HEK293 (cell line): ENCODE results near the gene SERTAD4.
A peak's percentile ranks its signal among the peaks of the same experiment; 100 is the strongest.

Experiments used
- CTCF ChIA-PET: fragments of 350-600 bp; formaldehyde crosslinking; extraction: SDS; loops from one replicate; lab custom pipeline; 2021; ENCODE audit warnings: antibody characterized with exemption; lab: Yijun Ruan, JAX
- POLR2A ChIA-PET: fragments of 300-600 bp; formaldehyde crosslinking; extraction: SDS; loops from one replicate; lab custom pipeline; 2020; ENCODE audit warnings: antibody characterized with exemption, inconsistent platforms; lab: Yijun Ruan, JAX
- H3K27ac ChIP-seq: fragments of 200-500 bp; sonication (Bioruptor generic); 2 replicates; pipeline ENCODE4 v1.5.1; 2014; ENCODE audit warnings: low read depth, low read length, control low read depth, inconsistent platforms; ENCODE audit errors: extremely low read depth
- H3K36me3 ChIP-seq, 2 experiments: fragments of 200-500 bp in 1 of 2; sonication (Bioruptor generic) in 1 of 2; 1 replicate in 1 of 2; 2 replicates in 1 of 2; pipeline ENCODE4 v1.5.1; 2014 to 2017; ENCODE audit warnings: inconsistent platforms in 2 of 2, low read length in 2 of 2; ENCODE audit not compliant: control insufficient read depth in 2 of 2, insufficient read depth in 1 of 2
- H3K4me1 ChIP-seq: fragments of 200-500 bp; sonication (Bioruptor generic); 2 replicates; pipeline ENCODE4 v1.5.1; 2014; ENCODE audit warnings: mild to moderate bottlenecking, low read length, inconsistent platforms; ENCODE audit not compliant: control insufficient read depth, insufficient read depth
- H3K4me3 ChIP-seq: 2 replicates; pipeline ENCODE4 v1.5.1; 2011; ENCODE audit warnings: low read depth, mild to moderate bottlenecking, control low read depth, low read length, moderate library complexity
- H3K9me3 ChIP-seq: fragments of 200-500 bp; sonication (Bioruptor generic); 2 replicates; pipeline ENCODE4 v1.5.1; 2014; ENCODE audit warnings: low read depth, low read length, inconsistent platforms; ENCODE audit not compliant: control insufficient read depth, insufficient read depth
- FEZF1 ChIP-seq: fragments of 450-650 bp; formaldehyde crosslinking; IDR thresholded peaks from 2 replicates; pipeline ENCODE4 v1.5.1; 2016; ENCODE audit warnings: missing biosample characterization, missing genetic modification characterization
- TCF7L2 ChIP-seq: IDR thresholded peaks from 2 replicates; pipeline ENCODE4 v1.6.1; 2011; ENCODE audit warnings: low read depth, mild to moderate bottlenecking, inconsistent platforms, low read length, moderate library complexity, borderline replicate concordance
- ZBTB8A ChIP-seq: fragments of 450-650 bp; formaldehyde crosslinking; IDR thresholded peaks from 2 replicates; pipeline ENCODE4 v1.5.1; 2016; ENCODE audit warnings: missing biosample characterization, missing genetic modification characterization
- ZFHX2 ChIP-seq: fragments of 450-650 bp; formaldehyde crosslinking; conservative IDR thresholded peaks from 2 replicates; pipeline ENCODE4 v1.5.1; 2016; ENCODE audit warnings: missing biosample characterization, missing genetic modification characterization
- ZNF184 ChIP-seq: fragments of 450-650 bp; IDR thresholded peaks from 2 replicates; pipeline ENCODE4 v1.5.1; 2018; ENCODE audit warnings: missing biosample characterization, mild to moderate bottlenecking, missing genetic modification characterization
- ZNF544 ChIP-seq: fragments of 450-650 bp; formaldehyde crosslinking; IDR thresholded peaks from 2 replicates; pipeline ENCODE4 v1.5.0; 2017; ENCODE audit warnings: missing biosample characterization, missing genetic modification characterization
- ZNF558 ChIP-seq: fragments of 450-650 bp; formaldehyde crosslinking; IDR thresholded peaks from 2 replicates; pipeline ENCODE4 v1.5.1; 2016; ENCODE audit warnings: missing biosample characterization, missing genetic modification characterization
- ZNF600 ChIP-seq: fragments of 450-650 bp; formaldehyde crosslinking; IDR thresholded peaks from 2 replicates; pipeline ENCODE4 v1.5.1; 2016; ENCODE audit warnings: missing biosample characterization, missing genetic modification characterization
- ZNF626 ChIP-seq: fragments of 450-650 bp; sonication (Bioruptor Pico); formaldehyde crosslinking; IDR thresholded peaks from 2 replicates; pipeline ENCODE4 v1.5.1; 2018; ENCODE audit warnings: missing biosample characterization, missing genetic modification characterization, inconsistent platforms
- ZNF654 ChIP-seq: fragments of 450-650 bp; formaldehyde crosslinking; IDR thresholded peaks from 2 replicates; pipeline ENCODE4 v1.5.1; 2016; ENCODE audit warnings: low read depth, missing biosample characterization, missing genetic modification characterization
- ZNF747 ChIP-seq: fragments of 450-650 bp; formaldehyde crosslinking; IDR thresholded peaks from 2 replicates; pipeline ENCODE4 v1.5.1; 2016; ENCODE audit warnings: missing biosample characterization, missing genetic modification characterization
- ZNF768 ChIP-seq: fragments of 450-650 bp; formaldehyde crosslinking; IDR thresholded peaks from 2 replicates; pipeline ENCODE4 v1.5.1; 2018; ENCODE audit warnings: missing biosample characterization, mild to moderate bottlenecking, missing genetic modification characterization
- ZNF785 ChIP-seq: fragments of 450-650 bp; formaldehyde crosslinking; IDR thresholded peaks from 2 replicates; pipeline ENCODE4 v1.5.1; 2016; ENCODE audit warnings: missing biosample characterization, missing genetic modification characterization
- TF ChIP-seq, protein P1 (sequence below): fragments of 450-650 bp; formaldehyde crosslinking; IDR thresholded peaks from 2 replicates; pipeline ENCODE4 v1.5.1; 2016; ENCODE audit warnings: missing biosample characterization, missing genetic modification characterization
- TF ChIP-seq, protein P2 (sequence below): fragments of 450-650 bp; formaldehyde crosslinking; IDR thresholded peaks from 2 replicates; pipeline ENCODE4 v1.5.1; 2017; ENCODE audit warnings: missing biosample characterization, missing genetic modification characterization
- TF ChIP-seq, protein P3 (sequence below): fragments of 450-650 bp; IDR thresholded peaks from 2 replicates; pipeline ENCODE4 v1.5.1; 2018; ENCODE audit warnings: missing biosample characterization, mild to moderate bottlenecking, missing genetic modification characterization
- TF ChIP-seq, protein P4 (sequence below): fragments of 450-650 bp; formaldehyde crosslinking; conservative IDR thresholded peaks from 2 replicates; pipeline ENCODE4 v1.5.1; 2016; ENCODE audit warnings: low read depth, missing biosample characterization, missing genetic modification characterization
- TF ChIP-seq, protein P5 (sequence below): fragments of 450-650 bp; formaldehyde crosslinking; IDR thresholded peaks from 2 replicates; pipeline ENCODE4 v1.5.1; 2016; ENCODE audit warnings: missing biosample characterization, missing genetic modification characterization

Gene SERTAD4

DNA sequence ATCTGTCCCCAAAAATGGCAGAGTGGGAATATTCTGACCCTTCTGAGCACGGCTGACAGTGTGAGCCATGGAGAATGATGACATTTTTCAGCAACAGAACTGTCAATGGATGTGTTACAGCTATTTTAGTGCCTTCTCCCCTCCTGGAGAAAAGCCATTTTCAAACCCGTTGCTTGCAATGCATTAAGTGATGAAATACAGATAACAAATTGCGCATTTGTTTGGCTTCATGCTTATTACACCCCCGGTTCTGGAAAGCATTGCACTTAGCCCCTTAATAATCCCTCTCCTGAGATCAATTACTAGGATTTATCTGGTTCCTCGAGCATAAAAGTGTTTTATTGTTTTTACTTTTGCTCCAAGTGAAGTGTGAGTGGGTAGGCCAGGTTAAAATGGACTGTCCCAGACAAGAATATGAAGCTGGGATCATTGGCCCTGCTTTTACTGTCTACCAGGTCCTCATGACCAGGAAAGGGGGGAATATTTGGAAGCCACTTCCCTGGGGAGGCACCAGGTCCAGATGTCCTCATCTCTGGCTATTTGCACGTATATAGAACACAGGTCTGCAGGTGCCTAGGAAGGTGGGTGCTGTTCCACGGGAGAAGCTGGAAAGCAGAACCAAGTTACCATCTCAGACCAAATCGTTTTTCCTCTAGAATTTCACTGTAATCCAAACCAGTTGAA, 58.6 kb downstream of the SERTAD4 start:
- Histone ChIP-seq H3K36me3 (no peaks in the 10 kb centered on the region), H3K4me3 (no peak overlapping the region), H3K27ac (peak overlapping the region; percentile 1; the same call in 1 of the 2 replicates), H3K4me1 (peaks cover 20% of the 10 kb centered on the region), H3K9me3 (no peaks in the 10 kb centered on the region)
- ChIA-PET POLR2A (interaction anchor here (0.7 to 2.0 kb wide), 6 partner anchors 11 to 120 kb away, joined by 3 to 12 read pairs (median 6); partner anchors contain the start of gene SERTAD4), CTCF (interaction anchor here (0.5 to 4.2 kb wide), 13 partner anchors 18 to 468 kb away, joined by 3 to 19 read pairs (median 3); no protein-coding TSS in a partner anchor)
- TF ChIP-seq, protein P1, sequence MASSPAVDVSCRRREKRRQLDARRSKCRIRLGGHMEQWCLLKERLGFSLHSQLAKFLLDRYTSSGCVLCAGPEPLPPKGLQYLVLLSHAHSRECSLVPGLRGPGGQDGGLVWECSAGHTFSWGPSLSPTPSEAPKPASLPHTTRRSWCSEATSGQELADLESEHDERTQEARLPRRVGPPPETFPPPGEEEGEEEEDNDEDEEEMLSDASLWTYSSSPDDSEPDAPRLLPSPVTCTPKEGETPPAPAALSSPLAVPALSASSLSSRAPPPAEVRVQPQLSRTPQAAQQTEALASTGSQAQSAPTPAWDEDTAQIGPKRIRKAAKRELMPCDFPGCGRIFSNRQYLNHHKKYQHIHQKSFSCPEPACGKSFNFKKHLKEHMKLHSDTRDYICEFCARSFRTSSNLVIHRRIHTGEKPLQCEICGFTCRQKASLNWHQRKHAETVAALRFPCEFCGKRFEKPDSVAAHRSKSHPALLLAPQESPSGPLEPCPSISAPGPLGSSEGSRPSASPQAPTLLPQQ (tag by site-specific recombination), result 0 out of 2 replicates have a peak, but pooled peaks have one; percentile 4
- TF ChIP-seq, protein P2, sequence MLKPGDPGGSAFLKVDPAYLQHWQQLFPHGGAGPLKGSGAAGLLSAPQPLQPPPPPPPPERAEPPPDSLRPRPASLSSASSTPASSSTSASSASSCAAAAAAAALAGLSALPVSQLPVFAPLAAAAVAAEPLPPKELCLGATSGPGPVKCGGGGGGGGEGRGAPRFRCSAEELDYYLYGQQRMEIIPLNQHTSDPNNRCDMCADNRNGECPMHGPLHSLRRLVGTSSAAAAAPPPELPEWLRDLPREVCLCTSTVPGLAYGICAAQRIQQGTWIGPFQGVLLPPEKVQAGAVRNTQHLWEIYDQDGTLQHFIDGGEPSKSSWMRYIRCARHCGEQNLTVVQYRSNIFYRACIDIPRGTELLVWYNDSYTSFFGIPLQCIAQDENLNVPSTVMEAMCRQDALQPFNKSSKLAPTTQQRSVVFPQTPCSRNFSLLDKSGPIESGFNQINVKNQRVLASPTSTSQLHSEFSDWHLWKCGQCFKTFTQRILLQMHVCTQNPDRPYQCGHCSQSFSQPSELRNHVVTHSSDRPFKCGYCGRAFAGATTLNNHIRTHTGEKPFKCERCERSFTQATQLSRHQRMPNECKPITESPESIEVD (tag by site-specific recombination), result peak; percentile 26; the same call in 1 of the 2 replicates
- TF ChIP-seq, protein P3, sequence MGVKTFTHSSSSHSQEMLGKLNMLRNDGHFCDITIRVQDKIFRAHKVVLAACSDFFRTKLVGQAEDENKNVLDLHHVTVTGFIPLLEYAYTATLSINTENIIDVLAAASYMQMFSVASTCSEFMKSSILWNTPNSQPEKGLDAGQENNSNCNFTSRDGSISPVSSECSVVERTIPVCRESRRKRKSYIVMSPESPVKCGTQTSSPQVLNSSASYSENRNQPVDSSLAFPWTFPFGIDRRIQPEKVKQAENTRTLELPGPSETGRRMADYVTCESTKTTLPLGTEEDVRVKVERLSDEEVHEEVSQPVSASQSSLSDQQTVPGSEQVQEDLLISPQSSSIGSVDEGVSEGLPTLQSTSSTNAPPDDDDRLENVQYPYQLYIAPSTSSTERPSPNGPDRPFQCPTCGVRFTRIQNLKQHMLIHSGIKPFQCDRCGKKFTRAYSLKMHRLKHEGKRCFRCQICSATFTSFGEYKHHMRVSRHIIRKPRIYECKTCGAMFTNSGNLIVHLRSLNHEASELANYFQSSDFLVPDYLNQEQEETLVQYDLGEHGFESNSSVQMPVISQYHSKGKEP (tag by site-specific recombination), result peak; percentile 80
- TF ChIP-seq ZNF600 (tag by site-specific recombination) (no peak), ZFHX2 (tag by site-specific recombination) (peak; percentile 45), ZNF626 (no peak), FEZF1 (tag by site-specific recombination) (peak; percentile 66), ZNF747 (tag by site-specific recombination) (no peak), ZBTB8A (tag by site-specific recombination) (no peak), ZNF544 (tag by site-specific recombination) (no peak), TCF7L2 (no peak), ZNF785 (tag by site-specific recombination) (no peak), ZNF558 (tag by site-specific recombination) (no peak), ZNF184 (tag by site-specific recombination) (no peak), ZNF654 (tag by site-specific recombination) (no peak), ZNF768 (tag by site-specific recombination) (no peak)
- TF ChIP-seq, protein P4, sequence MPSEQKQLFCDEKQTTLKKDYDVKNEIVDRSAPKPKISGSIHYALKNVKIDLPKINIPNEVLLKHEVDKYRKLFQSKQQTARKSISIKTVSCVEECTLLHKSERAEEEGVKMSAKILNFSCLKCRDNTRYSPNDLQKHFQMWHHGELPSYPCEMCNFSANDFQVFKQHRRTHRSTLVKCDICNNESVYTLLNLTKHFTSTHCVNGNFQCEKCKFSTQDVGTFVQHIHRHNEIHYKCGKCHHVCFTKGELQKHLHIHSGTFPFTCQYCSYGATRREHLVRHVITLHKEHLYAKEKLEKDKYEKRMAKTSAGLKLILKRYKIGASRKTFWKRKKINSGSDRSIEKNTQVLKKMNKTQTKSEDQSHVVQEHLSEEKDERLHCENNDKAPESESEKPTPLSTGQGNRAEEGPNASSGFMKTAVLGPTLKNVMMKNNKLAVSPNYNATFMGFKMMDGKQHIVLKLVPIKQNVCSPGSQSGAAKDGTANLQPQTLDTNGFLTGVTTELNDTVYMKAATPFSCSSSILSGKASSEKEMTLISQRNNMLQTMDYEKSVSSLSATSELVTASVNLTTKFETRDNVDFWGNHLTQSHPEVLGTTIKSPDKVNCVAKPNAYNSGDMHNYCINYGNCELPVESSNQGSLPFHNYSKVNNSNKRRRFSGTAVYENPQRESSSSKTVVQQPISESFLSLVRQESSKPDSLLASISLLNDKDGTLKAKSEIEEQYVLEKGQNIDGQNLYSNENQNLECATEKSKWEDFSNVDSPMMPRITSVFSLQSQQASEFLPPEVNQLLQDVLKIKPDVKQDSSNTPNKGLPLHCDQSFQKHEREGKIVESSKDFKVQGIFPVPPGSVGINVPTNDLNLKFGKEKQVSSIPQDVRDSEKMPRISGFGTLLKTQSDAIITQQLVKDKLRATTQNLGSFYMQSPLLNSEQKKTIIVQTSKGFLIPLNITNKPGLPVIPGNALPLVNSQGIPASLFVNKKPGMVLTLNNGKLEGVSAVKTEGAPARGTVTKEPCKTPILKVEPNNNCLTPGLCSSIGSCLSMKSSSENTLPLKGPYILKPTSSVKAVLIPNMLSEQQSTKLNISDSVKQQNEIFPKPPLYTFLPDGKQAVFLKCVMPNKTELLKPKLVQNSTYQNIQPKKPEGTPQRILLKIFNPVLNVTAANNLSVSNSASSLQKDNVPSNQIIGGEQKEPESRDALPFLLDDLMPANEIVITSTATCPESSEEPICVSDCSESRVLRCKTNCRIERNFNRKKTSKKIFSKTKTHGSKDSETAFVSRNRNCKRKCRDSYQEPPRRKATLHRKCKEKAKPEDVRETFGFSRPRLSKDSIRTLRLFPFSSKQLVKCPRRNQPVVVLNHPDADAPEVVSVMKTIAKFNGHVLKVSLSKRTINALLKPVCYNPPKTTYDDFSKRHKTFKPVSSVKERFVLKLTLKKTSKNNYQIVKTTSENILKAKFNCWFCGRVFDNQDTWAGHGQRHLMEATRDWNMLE (tag by site-specific recombination), result 0 out of 2 replicates have a peak, but pooled peaks have one; percentile 25
- TF ChIP-seq, protein P5, sequence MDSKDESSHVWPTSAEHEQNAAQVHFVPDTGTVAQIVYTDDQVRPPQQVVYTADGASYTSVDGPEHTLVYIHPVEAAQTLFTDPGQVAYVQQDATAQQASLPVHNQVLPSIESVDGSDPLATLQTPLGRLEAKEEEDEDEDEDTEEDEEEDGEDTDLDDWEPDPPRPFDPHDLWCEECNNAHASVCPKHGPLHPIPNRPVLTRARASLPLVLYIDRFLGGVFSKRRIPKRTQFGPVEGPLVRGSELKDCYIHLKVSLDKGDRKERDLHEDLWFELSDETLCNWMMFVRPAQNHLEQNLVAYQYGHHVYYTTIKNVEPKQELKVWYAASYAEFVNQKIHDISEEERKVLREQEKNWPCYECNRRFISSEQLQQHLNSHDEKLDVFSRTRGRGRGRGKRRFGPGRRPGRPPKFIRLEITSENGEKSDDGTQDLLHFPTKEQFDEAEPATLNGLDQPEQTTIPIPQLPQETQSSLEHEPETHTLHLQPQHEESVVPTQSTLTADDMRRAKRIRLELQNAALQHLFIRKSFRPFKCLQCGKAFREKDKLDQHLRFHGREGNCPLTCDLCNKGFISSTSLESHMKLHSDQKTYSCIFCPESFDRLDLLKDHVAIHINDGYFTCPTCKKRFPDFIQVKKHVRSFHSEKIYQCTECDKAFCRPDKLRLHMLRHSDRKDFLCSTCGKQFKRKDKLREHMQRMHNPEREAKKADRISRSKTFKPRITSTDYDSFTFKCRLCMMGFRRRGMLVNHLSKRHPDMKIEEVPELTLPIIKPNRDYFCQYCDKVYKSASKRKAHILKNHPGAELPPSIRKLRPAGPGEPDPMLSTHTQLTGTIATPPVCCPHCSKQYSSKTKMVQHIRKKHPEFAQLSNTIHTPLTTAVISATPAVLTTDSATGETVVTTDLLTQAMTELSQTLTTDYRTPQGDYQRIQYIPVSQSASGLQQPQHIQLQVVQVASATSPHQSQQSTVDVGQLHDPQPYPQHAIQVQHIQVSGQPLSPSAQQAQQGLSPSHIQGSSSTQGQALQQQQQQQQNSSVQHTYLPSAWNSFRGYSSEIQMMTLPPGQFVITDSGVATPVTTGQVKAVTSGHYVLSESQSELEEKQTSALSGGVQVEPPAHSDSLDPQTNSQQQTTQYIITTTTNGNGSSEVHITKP (tag by site-specific recombination), result peak; percentile 86
